Fibroblast of peridontal ligament (primary cell): ENCODE data around the gene CCDC68.

Experiments used
- DNase-seq: peaks from one replicate; pipeline ENCODE4 v3.0.0-alpha.2; 2010; ENCODE audit errors: extremely low read depth

CCDC68 gene

GRCh38 chr18:54958704-54959625, at the start of gene CCDC68:
Gene CCDC68 (minus strand): TSS chr18:54959461. CDS start chr18:54942791, 16,670 bp downstream.
- DNase-seq, result no peak

GRCh38 chr18:55007602-55008001, 48.3 kb upstream of the CCDC68 start:
- DNase-seq, result no peak

GRCh38 chr18:55003695-55004094, 44.4 kb upstream of the CCDC68 start:
- DNase-seq, result peak; percentile 34

- DNase-seq, result no peak
Measured at GRCh38 chr18:55002261-55002660, 43.0 kb upstream of the CCDC68 start.

GRCh38 chr18:55001394-55002024, 42.2 kb upstream of the CCDC68 start:
- no peak for DNase-seq

- DNase-seq, result no peak
Measured at GRCh38 chr18:55000529-55000928, 41.3 kb upstream of the CCDC68 start.

- DNase-seq, result no peak
Measured at GRCh38 chr18:54999016-54999415, 39.8 kb upstream of the CCDC68 start.

GRCh38 chr18:54995421-54996143, 36.3 kb upstream of the CCDC68 start:
- no peak for DNase-seq

GRCh38 chr18:54991981-54992380, 32.7 kb upstream of the CCDC68 start:
- no peak for DNase-seq

- DNase-seq, result no peak
Measured at GRCh38 chr18:54984908-54985307, 25.6 kb upstream of the CCDC68 start.

GRCh38 chr18:54983791-54984190, 24.5 kb upstream of the CCDC68 start:
- DNase-seq, result no peak

- peak; percentile 84 for DNase-seq
Measured at GRCh38 chr18:54983041-54983686, 23.9 kb upstream of the CCDC68 start.

- DNase-seq, result no peak
Measured at GRCh38 chr18:54981076-54981475, 21.8 kb upstream of the CCDC68 start.

- DNase-seq, result peak; percentile 18
Measured at GRCh38 chr18:54975598-54975997, 16.3 kb upstream of the CCDC68 start.

- DNase-seq, result no peak
Measured at GRCh38 chr18:54973046-54973445, 13.8 kb upstream of the CCDC68 start.

- DNase-seq, result no peak
Measured at GRCh38 chr18:54968807-54969206, 9.5 kb upstream of the CCDC68 start.

- peak; percentile 59 for DNase-seq
Measured at GRCh38 chr18:54968237-54968636, 9.0 kb upstream of the CCDC68 start.

- no peak for DNase-seq
Measured at GRCh38 chr18:54967786-54968185, 8.5 kb upstream of the CCDC68 start.

GRCh38 chr18:54964741-54965140, 5.5 kb upstream of the CCDC68 start:
- DNase-seq, result peak; percentile 23

- no peak for DNase-seq
Measured at GRCh38 chr18:54962919-54963645, 3.8 kb upstream of the CCDC68 start.

GRCh38 chr18:54961868-54962267, 2.6 kb upstream of the CCDC68 start:
- no peak for DNase-seq
